ENCODE data around the gene SPRED3. TPM values are rescaled to one million over a fixed set of nuclear protein-coding genes. Genes with fewer than 3 reads are reported as not detected.

SPRED3 gene
- total RNA-seq, 1 experiment from 2014 or later, result 3.5 TPM

DNA sequence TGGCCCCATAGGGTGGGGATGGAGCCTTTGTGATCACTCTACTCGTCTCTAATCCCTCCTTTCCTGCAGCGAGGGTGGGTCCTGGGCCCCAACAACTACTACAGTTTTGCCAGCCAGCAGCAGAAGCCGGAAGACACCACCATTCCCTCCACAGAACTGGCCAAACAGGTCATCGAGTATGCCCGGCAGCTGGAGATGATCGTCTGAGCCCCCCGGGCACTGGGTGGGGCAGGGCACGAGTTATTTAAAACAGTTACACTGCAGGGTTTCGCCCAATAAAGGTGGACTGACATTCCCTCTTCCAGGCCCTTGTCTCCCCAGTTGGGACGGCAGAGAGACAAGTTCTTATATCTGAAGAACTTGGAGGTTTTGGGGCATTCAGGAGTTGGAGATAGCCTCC is 5.3 kb upstream of the SPRED3 start:
- ChIA-PET CTCF (no interaction called here), POLR2A (no interaction called here)
- Histone ChIP-seq H3K36me3 (ENCODE audit: control insufficient read depth, insufficient read depth, low read length) (peaks cover 9% of the 10 kb centered on the region), H3K27me3 (replicated peaks; ENCODE audit: control insufficient read depth, insufficient read depth, low read length) (no peaks in the 10 kb centered on the region), H3K4me3 (ENCODE audit: low read depth, low read length) (no peak overlapping the region), H3K4me1 (peaks cover 12% of the 10 kb centered on the region; the same call in 1 of the 2 replicates), H3K9me3 (no peaks in the 10 kb centered on the region)
- DNase-seq, result peak in 1 of 2 experiments; percentile 63
- H3K4me1 Mint-ChIP-seq (ENCODE audit: low read depth, unreplicated experiment), result peaks cover 6% of the 10 kb centered on the region
- intact Hi-C loops (cut with micrococcal nuclease; ENCODE audit: unreplicated experiment), result no loop called here
- H3K9me3 Mint-ChIP-seq (ENCODE audit: unreplicated experiment), result no peaks in the 10 kb centered on the region
- BruUV-seq (replicated peaks), result TSS peak; percentile 53
- H3K27me3 Mint-ChIP-seq (ENCODE audit: insufficient read depth, unreplicated experiment), result no peaks in the 10 kb centered on the region
- peak overlapping the region; percentile 64 for H3K27ac Mint-ChIP-seq (ENCODE audit: unreplicated experiment)
- H3K36me3 Mint-ChIP-seq (ENCODE audit: insufficient read depth, unreplicated experiment), result peaks cover 81% of the 10 kb centered on the region
- H3K4me3 Mint-ChIP-seq (ENCODE audit: unreplicated experiment), result no peak overlapping the region
- TF ChIP-seq, protein P1, sequence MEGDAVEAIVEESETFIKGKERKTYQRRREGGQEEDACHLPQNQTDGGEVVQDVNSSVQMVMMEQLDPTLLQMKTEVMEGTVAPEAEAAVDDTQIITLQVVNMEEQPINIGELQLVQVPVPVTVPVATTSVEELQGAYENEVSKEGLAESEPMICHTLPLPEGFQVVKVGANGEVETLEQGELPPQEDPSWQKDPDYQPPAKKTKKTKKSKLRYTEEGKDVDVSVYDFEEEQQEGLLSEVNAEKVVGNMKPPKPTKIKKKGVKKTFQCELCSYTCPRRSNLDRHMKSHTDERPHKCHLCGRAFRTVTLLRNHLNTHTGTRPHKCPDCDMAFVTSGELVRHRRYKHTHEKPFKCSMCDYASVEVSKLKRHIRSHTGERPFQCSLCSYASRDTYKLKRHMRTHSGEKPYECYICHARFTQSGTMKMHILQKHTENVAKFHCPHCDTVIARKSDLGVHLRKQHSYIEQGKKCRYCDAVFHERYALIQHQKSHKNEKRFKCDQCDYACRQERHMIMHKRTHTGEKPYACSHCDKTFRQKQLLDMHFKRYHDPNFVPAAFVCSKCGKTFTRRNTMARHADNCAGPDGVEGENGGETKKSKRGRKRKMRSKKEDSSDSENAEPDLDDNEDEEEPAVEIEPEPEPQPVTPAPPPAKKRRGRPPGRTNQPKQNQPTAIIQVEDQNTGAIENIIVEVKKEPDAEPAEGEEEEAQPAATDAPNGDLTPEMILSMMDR (IDR thresholded peaks at IDR 0.05; ENCODE audit: insufficient read depth in 1 of 2, low read depth in 1 of 2, low read length in 1 of 2, severe bottlenecking in 1 of 2, unreplicated experiment in 1 of 2), result no peak

GRCh38 chr19:38383743-38384142 is 4.8 kb upstream of the SPRED3 start:
- no peak overlapping the region for H3K27ac Mint-ChIP-seq (ENCODE audit: unreplicated experiment)
- TF ChIP-seq, protein P1 (IDR thresholded peaks at IDR 0.05; ENCODE audit: insufficient read depth in 1 of 2, low read depth in 1 of 2, low read length in 1 of 2, severe bottlenecking in 1 of 2, unreplicated experiment in 1 of 2), result no peak
- no peaks in the 10 kb centered on the region for H3K9me3 Mint-ChIP-seq (ENCODE audit: unreplicated experiment)
- ChIA-PET POLR2A (interaction anchor here (1.5 kb wide), 1 partner anchor 9 kb away, joined by 4 read pairs; the partner anchor contains the start of gene PSMD8), CTCF (interaction anchor here (0.6 to 1.2 kb wide), 2 partner anchors 10 to 19 kb away, joined by 3 to 7 read pairs; partner anchors contain the start of gene FAM98C)
- no peak for DNase-seq
- peaks cover 9% of the 10 kb centered on the region for H3K36me3 ChIP-seq (ENCODE audit: control insufficient read depth, insufficient read depth, low read length)
- peaks cover 13% of the 10 kb centered on the region; the same call in 1 of the 2 replicates for H3K4me1 ChIP-seq
- peaks cover 6% of the 10 kb centered on the region for H3K4me1 Mint-ChIP-seq (ENCODE audit: low read depth, unreplicated experiment)
- H3K27me3 Mint-ChIP-seq (ENCODE audit: insufficient read depth, unreplicated experiment), result no peaks in the 10 kb centered on the region
- peaks cover 77% of the 10 kb centered on the region for H3K36me3 Mint-ChIP-seq (ENCODE audit: insufficient read depth, unreplicated experiment)
- no peaks in the 10 kb centered on the region for H3K27me3 ChIP-seq (replicated peaks; ENCODE audit: control insufficient read depth, insufficient read depth, low read length)
- intact Hi-C loops (cut with micrococcal nuclease; ENCODE audit: unreplicated experiment), result no loop called here
- H3K4me3 Mint-ChIP-seq (ENCODE audit: unreplicated experiment), result no peak overlapping the region
- H3K4me3 ChIP-seq (ENCODE audit: low read depth, low read length), result no peak overlapping the region
- H3K9me3 ChIP-seq, result no peaks in the 10 kb centered on the region
- no TSS peak for BruUV-seq (replicated peaks)

- peaks cover 71% of the 10 kb centered on the region for H3K36me3 Mint-ChIP-seq (ENCODE audit: insufficient read depth, unreplicated experiment)
- POLR2A ChIA-PET, result interaction anchor here (0.6 to 1.5 kb wide), 2 partner anchors 10 to 85 kb away, joined by 4 to 6 read pairs; partner anchors contain the start of gene PSMD8
- peaks cover 6% of the 10 kb centered on the region for H3K4me1 Mint-ChIP-seq (ENCODE audit: low read depth, unreplicated experiment)
- H3K27ac Mint-ChIP-seq (ENCODE audit: unreplicated experiment), result no peak overlapping the region
- no peak overlapping the region for H3K4me3 ChIP-seq (ENCODE audit: low read depth, low read length)
- TF ChIP-seq, protein P1 (IDR thresholded peaks at IDR 0.05; ENCODE audit: insufficient read depth in 1 of 2, low read depth in 1 of 2, low read length in 1 of 2, severe bottlenecking in 1 of 2, unreplicated experiment in 1 of 2), result peak in 1 of 2 experiments; percentile 27
- no peaks in the 10 kb centered on the region for H3K27me3 Mint-ChIP-seq (ENCODE audit: insufficient read depth, unreplicated experiment)
- peaks cover 17% of the 10 kb centered on the region; the same call in 1 of the 2 replicates for H3K4me1 ChIP-seq
- intact Hi-C loops (cut with micrococcal nuclease; ENCODE audit: unreplicated experiment), result no loop called here
- H3K4me3 Mint-ChIP-seq (ENCODE audit: unreplicated experiment), result no peak overlapping the region
- CTCF ChIA-PET, result interaction anchor here (0.6 to 1.2 kb wide), 2 partner anchors 10 to 18 kb away, joined by 3 to 7 read pairs; partner anchors contain the start of gene FAM98C
- no peaks in the 10 kb centered on the region for H3K9me3 Mint-ChIP-seq (ENCODE audit: unreplicated experiment)
- peaks cover 9% of the 10 kb centered on the region for H3K36me3 ChIP-seq (ENCODE audit: control insufficient read depth, insufficient read depth, low read length)
- peak in 1 of 2 experiments; percentile 32 for DNase-seq
- no peaks in the 10 kb centered on the region for H3K27me3 ChIP-seq (replicated peaks; ENCODE audit: control insufficient read depth, insufficient read depth, low read length)
- H3K9me3 ChIP-seq, result no peaks in the 10 kb centered on the region
- no TSS peak for BruUV-seq (replicated peaks)
Measured at GRCh38 chr19:38384209-38385027, 4.1 kb upstream of the SPRED3 start.
